Measurements from ENCODE around the gene LHPP.

Gene LHPP

GRCh38 chr10:124470544-124471434 is 9.2 kb downstream of the LHPP start:
- DNase-seq (ENCODE audit: low read depth, low spot score) = no peak

GRCh38 chr10:124472071-124472470 is 10.4 kb downstream of the LHPP start:
- no peak for DNase-seq (ENCODE audit: low read depth, low spot score)

- DNase-seq (ENCODE audit: low read depth, low spot score) = no peak
Measured at GRCh38 chr10:124473070-124473469, 11.4 kb downstream of the LHPP start.

GRCh38 chr10:124474514-124475070 is 13.0 kb downstream of the LHPP start:
- DNase-seq (ENCODE audit: low read depth, low spot score) = no peak

GRCh38 chr10:124476043-124476725 is 14.6 kb downstream of the LHPP start:
- no peak for DNase-seq (ENCODE audit: low read depth, low spot score)

GRCh38 chr10:124477614-124478363 is 16.2 kb downstream of the LHPP start:
- peak; percentile 42 for DNase-seq (ENCODE audit: low read depth, low spot score)

GRCh38 chr10:124478515-124478914 is 16.9 kb downstream of the LHPP start:
- DNase-seq (ENCODE audit: low read depth, low spot score) = no peak

GRCh38 chr10:124480860-124481259 is 19.2 kb downstream of the LHPP start:
- no peak for DNase-seq (ENCODE audit: low read depth, low spot score)

- no peak for DNase-seq (ENCODE audit: low read depth, low spot score)
Measured at GRCh38 chr10:124481717-124482116, 20.1 kb downstream of the LHPP start.

- no peak for DNase-seq (ENCODE audit: low read depth, low spot score)
Measured at GRCh38 chr10:124482236-124482800, 20.7 kb downstream of the LHPP start.

- no peak for DNase-seq (ENCODE audit: low read depth, low spot score)
Measured at GRCh38 chr10:124482876-124483275, 21.3 kb downstream of the LHPP start.

- DNase-seq (ENCODE audit: low read depth, low spot score) = no peak
Measured at GRCh38 chr10:124484031-124484430, 22.4 kb downstream of the LHPP start.

- no peak for DNase-seq (ENCODE audit: low read depth, low spot score)
Measured at GRCh38 chr10:124484661-124485060, 23.0 kb downstream of the LHPP start.

GRCh38 chr10:124486635-124487034 is 25.0 kb downstream of the LHPP start:
- DNase-seq (ENCODE audit: low read depth, low spot score) = no peak

- DNase-seq (ENCODE audit: low read depth, low spot score) = no peak
Measured at GRCh38 chr10:124491105-124491504, 29.5 kb downstream of the LHPP start.

GRCh38 chr10:124492266-124492665 is 30.6 kb downstream of the LHPP start:
- no peak for DNase-seq (ENCODE audit: low read depth, low spot score)

GRCh38 chr10:124493214-124493882 is 31.7 kb downstream of the LHPP start:
- no peak for DNase-seq (ENCODE audit: low read depth, low spot score)

GRCh38 chr10:124494046-124494807 is 32.6 kb downstream of the LHPP start:
- no peak for DNase-seq (ENCODE audit: low read depth, low spot score)

- DNase-seq (ENCODE audit: low read depth, low spot score) = no peak
Measured at GRCh38 chr10:124495162-124495561, 33.5 kb downstream of the LHPP start.

- DNase-seq (ENCODE audit: low read depth, low spot score) = no peak
Measured at GRCh38 chr10:124495725-124496124, 34.1 kb downstream of the LHPP start.

Measured in astrocyte of the hippocampus (primary cell).